ENCODE data around the gene AHI1.

GRCh38 chr6:135236319-135236718 is 261.2 kb downstream of the AHI1 start:
- TF ChIP-seq CTCF (IDR thresholded peaks at IDR 0.05) (no peak), POLR2AphosphoS5 (IDR thresholded peaks at IDR 0.05) (no peak), POLR2A (IDR thresholded peaks at IDR 0.05) (no peak)
